ENCODE data around the gene AGXT2. TPM values are rescaled to one million over a fixed set of nuclear protein-coding genes. Genes with fewer than 3 reads are reported as not detected.

The AGXT2 gene
- total RNA-seq, 2 experiments from 2014 or later, result not detected

DNA sequence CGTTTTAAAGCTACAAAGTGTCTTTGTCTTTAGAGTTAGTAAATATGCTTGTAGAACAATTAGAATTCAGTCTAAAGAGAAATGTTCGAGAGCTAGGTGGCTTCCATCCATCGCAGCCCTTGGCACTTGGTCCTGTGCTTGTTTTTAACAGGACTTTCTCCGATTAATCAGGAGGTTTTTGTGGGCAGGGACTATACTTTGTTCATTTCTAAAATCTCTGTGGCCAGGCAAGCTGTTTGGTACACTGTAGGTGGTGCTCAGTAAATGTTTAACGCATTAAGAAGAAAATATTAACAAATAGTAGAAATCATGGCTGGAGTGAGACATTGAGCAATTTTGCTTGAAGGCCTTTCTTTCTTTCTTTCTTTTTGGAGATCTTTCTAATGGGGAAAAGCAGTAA is 20.8 kb downstream of the AGXT2 start:
- intact Hi-C loops (cut with micrococcal nuclease), result no loop called here
- H3K36me3 Mint-ChIP-seq, result no peaks in the 10 kb centered on the region
- DNase-seq, result no peak
- H3K9me3 Mint-ChIP-seq, result no peaks in the 10 kb centered on the region
- no peaks in the 10 kb centered on the region for H3K4me1 Mint-ChIP-seq (ENCODE audit: low read depth)
- H3K27ac Mint-ChIP-seq, result no peak overlapping the region
- ChIA-PET CTCF (no interaction called here), POLR2A (no interaction called here)
- peaks cover 12% of the 10 kb centered on the region for H3K27me3 Mint-ChIP-seq
- H3K4me3 Mint-ChIP-seq, result no peak overlapping the region

DNA sequence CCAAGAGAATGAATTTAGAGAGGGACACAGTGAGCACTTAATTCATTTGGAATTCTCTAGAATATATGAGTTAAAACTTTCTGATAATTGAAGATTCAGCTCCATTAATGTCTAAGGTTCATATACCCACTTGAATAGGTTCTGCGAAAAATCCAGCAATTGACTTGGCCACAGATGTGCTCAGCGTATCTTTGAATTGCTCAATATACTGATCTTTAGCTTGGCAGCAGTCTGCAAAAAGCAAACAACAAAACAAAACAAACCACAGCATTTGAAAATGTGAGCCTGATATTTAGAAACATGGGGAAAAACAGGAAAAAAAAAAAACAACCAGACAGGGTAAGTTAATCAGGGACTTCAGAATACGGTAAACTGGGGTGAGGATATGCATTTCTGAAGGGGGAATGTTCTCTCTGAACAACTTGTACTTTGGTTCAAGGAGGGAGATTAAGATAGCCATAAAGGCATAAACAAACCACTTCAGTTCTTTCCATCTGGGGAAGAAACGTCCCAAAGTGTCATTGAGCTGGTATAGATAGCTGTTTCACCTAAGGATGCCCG is 21.4 kb downstream of the AGXT2 start:
- H3K36me3 Mint-ChIP-seq, result no peaks in the 10 kb centered on the region
- POLR2A ChIA-PET, result no interaction called here

DNA sequence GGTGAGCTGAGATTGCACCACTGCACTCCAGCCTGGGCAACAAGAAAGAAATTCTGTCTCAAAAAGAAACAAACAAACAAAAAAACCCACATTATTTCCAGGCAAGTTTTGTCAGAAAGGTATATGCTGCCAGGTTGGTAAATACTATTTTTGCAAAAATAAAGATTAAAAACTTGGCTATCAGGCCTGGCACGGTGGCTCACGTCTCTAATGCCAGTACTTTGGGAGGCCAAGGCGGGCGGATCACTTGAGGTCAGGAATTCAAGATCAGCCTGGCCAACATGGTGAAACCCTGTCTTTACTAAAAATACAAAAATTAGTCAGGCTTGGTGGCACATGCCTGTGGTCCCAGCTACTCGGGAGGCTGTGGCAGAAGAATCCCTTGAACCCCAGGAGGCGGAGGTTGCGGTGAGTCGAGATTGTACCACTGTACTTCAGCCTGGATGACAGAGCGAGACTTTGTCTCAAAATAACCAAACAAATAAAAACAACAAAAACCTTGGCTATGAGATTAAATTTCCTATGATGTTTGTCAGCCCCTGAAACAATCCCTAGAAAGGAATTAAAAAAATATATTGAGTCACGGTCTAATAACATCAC is 22.7 kb downstream of the AGXT2 start:
- ChIA-PET POLR2A (no interaction called here), CTCF (no interaction called here)
- Mint-ChIP-seq H3K4me3 (no peak overlapping the region), H3K27me3 (peaks cover 5% of the 10 kb centered on the region), H3K4me1 (ENCODE audit: low read depth) (no peaks in the 10 kb centered on the region), H3K9me3 (no peaks in the 10 kb centered on the region), H3K36me3 (no peaks in the 10 kb centered on the region), H3K27ac (no peak overlapping the region)
- intact Hi-C loops (cut with micrococcal nuclease), result no loop called here
- DNase-seq, result no peak

More for the DNA sequence above, 21.4 kb downstream of the AGXT2 start:
- DNase-seq, result no peak
- intact Hi-C loops (cut with micrococcal nuclease), result no loop called here
- no peak overlapping the region for H3K27ac Mint-ChIP-seq
- CTCF ChIA-PET, result no interaction called here
- H3K27me3 Mint-ChIP-seq, result peaks cover 12% of the 10 kb centered on the region
- no peak overlapping the region for H3K4me3 Mint-ChIP-seq
- H3K9me3 Mint-ChIP-seq, result no peaks in the 10 kb centered on the region
- no peaks in the 10 kb centered on the region for H3K4me1 Mint-ChIP-seq (ENCODE audit: low read depth)

DNA sequence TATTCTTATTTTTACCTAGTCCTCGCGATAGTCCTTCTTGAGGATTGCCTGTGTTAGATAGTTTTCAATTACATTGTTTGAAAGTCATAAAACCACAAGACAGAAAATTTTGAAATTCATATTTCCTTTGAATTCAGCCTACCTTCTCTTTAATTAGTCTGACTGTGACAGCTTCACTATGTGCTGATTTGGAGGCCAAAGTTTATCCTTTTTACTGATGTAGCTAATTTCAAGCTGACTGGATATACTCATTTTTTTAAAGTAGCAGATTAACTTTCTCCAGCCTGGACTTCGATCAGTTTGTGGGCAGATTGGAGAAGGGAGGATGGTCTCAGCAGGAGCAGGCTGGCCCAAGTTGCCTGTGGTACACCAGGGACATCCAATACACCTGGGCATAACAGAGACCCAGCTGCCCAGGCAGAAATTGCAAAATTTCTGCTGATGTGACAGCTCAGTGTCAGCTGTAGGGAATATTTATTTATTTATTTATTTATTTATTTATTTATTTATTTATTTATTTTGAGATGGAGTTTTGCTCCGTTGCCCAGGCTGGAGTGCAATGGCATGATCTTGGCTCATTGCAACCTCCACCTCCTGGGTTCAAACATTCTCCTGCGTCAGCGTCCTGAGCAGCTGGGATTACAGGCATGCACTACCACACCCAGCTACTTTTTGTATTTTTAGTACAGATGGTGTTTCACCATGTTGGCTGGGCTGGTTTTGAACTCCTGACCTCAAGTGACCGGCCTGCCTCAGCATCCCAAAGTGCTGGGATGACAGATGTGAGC is 24.2 kb downstream of the AGXT2 start:
- Mint-ChIP-seq H3K27ac (no peak overlapping the region), H3K36me3 (no peaks in the 10 kb centered on the region), H3K4me1 (ENCODE audit: low read depth) (no peaks in the 10 kb centered on the region), H3K9me3 (no peaks in the 10 kb centered on the region), H3K27me3 (peaks cover 2% of the 10 kb centered on the region), H3K4me3 (no peak overlapping the region)
- ChIA-PET POLR2A (interaction anchor here (0.7 kb wide), 1 partner anchor 201 kb away, joined by 3 read pairs; no protein-coding TSS in a partner anchor), CTCF (interaction anchor here (1.8 kb wide), 1 partner anchor 20 kb away, joined by 6 read pairs; no protein-coding TSS in a partner anchor)
- DNase-seq, result no peak
- intact Hi-C loops (cut with micrococcal nuclease), result no loop called here

DNA sequence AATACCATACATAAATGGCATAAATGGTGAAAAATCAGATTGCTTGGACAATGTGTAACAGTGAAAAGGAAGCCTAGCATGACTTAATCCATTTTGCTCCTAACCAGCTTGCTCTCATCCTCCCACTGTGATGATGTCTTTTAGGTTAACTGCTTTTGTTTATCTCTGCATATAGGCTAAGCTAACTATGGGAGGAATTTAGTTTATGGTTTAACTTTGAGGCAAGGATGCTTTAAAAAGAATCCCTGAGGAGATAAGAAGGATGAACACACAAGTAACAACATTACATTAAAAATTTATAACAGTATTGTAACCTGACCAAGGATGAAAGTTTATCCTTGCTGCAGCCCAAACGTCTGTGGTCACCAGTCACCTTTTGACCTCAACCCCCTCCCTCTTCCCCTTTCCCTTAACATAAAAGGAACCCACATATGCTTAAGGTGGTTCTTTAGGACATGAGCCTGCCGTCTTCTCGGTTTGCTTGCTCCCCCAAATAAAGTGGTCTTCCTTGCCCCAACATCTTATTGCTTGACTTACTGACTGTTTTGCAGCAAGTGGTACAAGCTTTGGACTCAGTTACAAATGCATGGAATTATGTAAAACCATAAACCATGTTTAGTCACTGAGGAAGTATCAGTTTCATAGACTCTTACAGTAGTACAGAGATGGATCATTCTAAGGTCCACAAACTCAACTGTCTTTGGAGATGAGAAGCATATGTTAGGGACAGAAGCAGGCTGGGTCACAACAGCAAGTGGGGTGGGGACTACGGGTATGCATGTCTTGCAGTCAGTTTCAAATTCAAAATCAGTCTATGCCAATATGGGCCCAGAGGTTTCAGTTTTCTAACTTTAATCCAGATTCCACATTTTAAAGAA is 31.3 kb downstream of the AGXT2 start:
- DNase-seq, result no peak
- no peak overlapping the region for H3K27ac Mint-ChIP-seq
- peaks cover 16% of the 10 kb centered on the region for H3K27me3 Mint-ChIP-seq
- no peaks in the 10 kb centered on the region for H3K36me3 Mint-ChIP-seq
- intact Hi-C loops (cut with micrococcal nuclease), result loop anchor here (5.0 kb wide), 1 partner anchor 116 kb away; no protein-coding TSS in a partner anchor
- ChIA-PET CTCF (interaction anchor here (0.9 kb wide), 1 partner anchor 13 kb away, joined by 4 read pairs; no protein-coding TSS in a partner anchor), POLR2A (interaction anchor here (0.6 kb wide), 1 partner anchor 74 kb away, joined by 3 read pairs; no protein-coding TSS in a partner anchor)
- H3K9me3 Mint-ChIP-seq, result no peaks in the 10 kb centered on the region
- H3K4me3 Mint-ChIP-seq, result no peak overlapping the region
- H3K4me1 Mint-ChIP-seq (ENCODE audit: low read depth), result no peaks in the 10 kb centered on the region

DNA sequence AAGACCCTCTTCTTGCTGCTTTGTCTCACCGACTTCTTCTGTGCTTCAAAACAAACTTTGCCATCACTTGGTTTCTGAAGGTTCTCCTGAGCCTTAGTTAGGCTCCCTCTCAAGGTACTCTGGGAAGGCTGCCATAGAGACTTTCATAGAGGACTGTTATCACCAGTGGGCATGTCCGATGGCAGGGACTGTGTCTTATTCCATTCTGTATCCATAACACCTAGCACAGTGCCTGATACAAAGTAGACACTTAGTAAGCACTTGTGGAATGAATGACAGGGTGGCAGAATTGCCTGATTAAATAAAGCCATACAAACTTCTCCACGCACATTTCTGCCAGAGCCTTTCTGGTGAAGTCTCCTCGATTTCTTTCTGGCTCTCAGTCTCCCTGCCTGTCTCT is 32.7 kb downstream of the AGXT2 start:
- intact Hi-C loops (cut with micrococcal nuclease), result loop anchor here (5.0 kb wide), 1 partner anchor 117 kb away; no protein-coding TSS in a partner anchor
- Mint-ChIP-seq H3K4me1 (ENCODE audit: low read depth) (no peaks in the 10 kb centered on the region), H3K36me3 (no peaks in the 10 kb centered on the region), H3K9me3 (no peaks in the 10 kb centered on the region), H3K27me3 (peaks cover 17% of the 10 kb centered on the region), H3K27ac (no peak overlapping the region), H3K4me3 (no peak overlapping the region)
- POLR2A ChIA-PET, result no interaction called here
- no peak for DNase-seq
- CTCF ChIA-PET, result interaction anchor here (1.3 kb wide), 1 partner anchor 12 kb away, joined by 5 read pairs; no protein-coding TSS in a partner anchor

DNA sequence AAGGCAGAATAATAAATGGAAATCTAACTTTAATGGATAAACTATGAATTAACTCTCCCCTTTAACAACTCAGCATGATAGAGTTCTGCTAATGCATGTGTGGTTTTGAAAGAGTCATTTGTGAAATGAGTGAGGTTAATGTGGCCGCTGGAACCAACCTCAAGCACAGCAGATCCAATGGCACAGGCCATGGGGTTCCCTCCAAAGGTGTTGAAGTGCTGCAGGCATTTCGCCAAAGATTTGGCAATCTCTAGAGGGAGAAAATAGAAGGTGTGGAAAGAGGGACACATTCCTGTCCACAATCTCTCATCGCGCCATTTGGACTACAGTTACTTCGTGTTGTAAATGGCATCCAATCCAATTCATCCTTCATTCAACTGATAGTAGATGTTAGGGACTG is 35.0 kb downstream of the AGXT2 start:
- H3K27me3 Mint-ChIP-seq, result peaks cover 24% of the 10 kb centered on the region
- no peak for DNase-seq
- ChIA-PET POLR2A (no interaction called here), CTCF (no interaction called here)
- no peaks in the 10 kb centered on the region for H3K36me3 Mint-ChIP-seq
- no peak overlapping the region for H3K4me3 Mint-ChIP-seq
- H3K9me3 Mint-ChIP-seq, result no peaks in the 10 kb centered on the region
- H3K27ac Mint-ChIP-seq, result no peak overlapping the region
- H3K4me1 Mint-ChIP-seq (ENCODE audit: low read depth), result no peaks in the 10 kb centered on the region
- intact Hi-C loops (cut with micrococcal nuclease), result no loop called here

DNA sequence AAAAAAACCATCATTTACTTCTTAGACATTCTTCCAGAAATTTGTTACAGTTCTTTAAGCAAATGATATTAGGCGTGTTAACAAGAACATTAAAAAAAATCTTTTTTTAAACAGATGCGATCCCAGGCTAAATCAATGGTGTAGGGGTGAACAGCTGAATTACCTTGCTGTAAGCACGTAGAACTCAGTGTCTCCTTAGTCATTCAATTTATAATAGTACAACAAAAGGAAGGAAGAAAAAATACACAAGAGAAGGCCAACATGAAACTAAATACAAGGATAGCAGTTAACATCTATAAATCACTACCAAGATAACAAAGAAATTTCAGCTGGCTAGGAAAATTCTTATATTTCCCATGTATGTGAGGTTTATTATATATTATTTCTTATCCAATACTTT is 35.4 kb downstream of the AGXT2 start:
- no peak for DNase-seq
- Mint-ChIP-seq H3K4me3 (no peak overlapping the region), H3K36me3 (no peaks in the 10 kb centered on the region), H3K9me3 (no peaks in the 10 kb centered on the region), H3K27ac (no peak overlapping the region), H3K27me3 (peaks cover 23% of the 10 kb centered on the region), H3K4me1 (ENCODE audit: low read depth) (no peaks in the 10 kb centered on the region)
- intact Hi-C loops (cut with micrococcal nuclease), result no loop called here
- POLR2A ChIA-PET, result no interaction called here
- CTCF ChIA-PET, result interaction anchor here (1.0 kb wide), 1 partner anchor 9 kb away, joined by 7 read pairs; no protein-coding TSS in a partner anchor

DNA sequence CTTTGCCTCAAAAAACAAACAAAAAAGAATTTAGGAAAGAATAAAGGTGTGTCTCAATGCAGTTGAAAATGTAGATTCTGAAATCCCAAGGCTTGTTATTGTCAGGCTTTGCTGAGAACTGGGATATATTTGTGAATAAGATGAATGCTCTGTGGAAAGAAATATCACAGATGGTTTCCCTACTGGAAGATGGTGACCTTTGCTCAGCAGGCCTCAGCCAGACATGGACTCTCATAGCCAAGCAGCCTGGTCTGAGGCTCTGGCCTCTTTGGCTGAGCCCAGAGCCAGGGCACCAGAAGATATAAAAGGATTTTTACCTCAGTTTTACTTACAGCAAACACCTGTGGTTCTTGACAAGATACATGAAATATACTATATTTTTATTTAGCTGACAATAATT is 37.1 kb downstream of the AGXT2 start:
- Mint-ChIP-seq H3K4me1 (ENCODE audit: low read depth) (no peaks in the 10 kb centered on the region), H3K36me3 (no peaks in the 10 kb centered on the region), H3K4me3 (no peak overlapping the region), H3K9me3 (no peaks in the 10 kb centered on the region), H3K27me3 (peaks cover 22% of the 10 kb centered on the region), H3K27ac (no peak overlapping the region)
- ChIA-PET CTCF (no interaction called here), POLR2A (no interaction called here)
- DNase-seq, result no peak
- intact Hi-C loops (cut with micrococcal nuclease), result no loop called here

DNA sequence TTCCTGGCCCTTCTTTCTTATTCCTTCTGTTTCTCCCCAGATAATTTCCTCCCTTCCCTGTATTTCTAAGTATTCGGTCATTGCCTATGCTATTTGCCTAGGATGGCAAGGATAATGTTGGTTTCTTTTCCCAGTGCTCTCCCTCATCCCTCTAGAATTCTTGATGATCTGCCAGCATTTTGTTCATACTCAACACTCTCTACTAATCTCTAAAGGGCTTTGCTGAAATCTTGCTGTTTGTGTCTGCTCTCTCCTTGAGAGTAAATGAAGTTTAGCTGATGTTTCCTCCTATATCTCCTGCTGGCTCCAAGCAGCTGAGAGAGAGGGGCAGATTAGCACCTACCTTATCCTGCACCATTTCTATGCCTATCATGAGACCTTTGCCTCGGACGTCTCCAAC is 38.1 kb downstream of the AGXT2 start:
- CTCF ChIA-PET, result no interaction called here
- intact Hi-C loops (cut with micrococcal nuclease), result no loop called here

DNA sequence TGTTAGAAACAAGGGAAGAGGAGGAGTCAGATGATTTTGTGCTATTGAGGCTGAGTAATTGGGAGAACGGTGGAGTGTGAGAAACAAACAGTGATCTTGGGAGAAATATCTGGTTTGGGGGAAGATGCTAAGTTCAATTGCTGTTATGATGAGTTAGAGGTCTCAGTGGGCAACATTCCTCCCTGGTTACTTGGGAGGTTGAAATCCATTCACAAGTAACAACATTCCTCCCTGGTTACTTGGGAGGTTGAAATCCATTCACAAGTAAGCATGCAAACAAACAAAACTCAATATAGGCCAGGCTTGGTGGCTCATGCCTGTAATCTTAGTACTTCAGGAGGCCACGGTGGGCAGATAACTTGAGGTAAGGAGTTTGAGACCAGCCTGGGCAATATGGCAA is 38.7 kb downstream of the AGXT2 start:
- ChIA-PET POLR2A (no interaction called here), CTCF (no interaction called here)
- no peak for DNase-seq
- no peaks in the 10 kb centered on the region for H3K4me1 Mint-ChIP-seq (ENCODE audit: low read depth)
- H3K36me3 Mint-ChIP-seq, result no peaks in the 10 kb centered on the region
- no peaks in the 10 kb centered on the region for H3K9me3 Mint-ChIP-seq
- peaks cover 26% of the 10 kb centered on the region for H3K27me3 Mint-ChIP-seq
- no peak overlapping the region for H3K27ac Mint-ChIP-seq
- intact Hi-C loops (cut with micrococcal nuclease), result no loop called here
- H3K4me3 Mint-ChIP-seq, result no peak overlapping the region

More for the DNA sequence above, 38.1 kb downstream of the AGXT2 start:
- POLR2A ChIA-PET, result no interaction called here
- no peaks in the 10 kb centered on the region for H3K4me1 Mint-ChIP-seq (ENCODE audit: low read depth)
- peaks cover 23% of the 10 kb centered on the region for H3K27me3 Mint-ChIP-seq
- H3K4me3 Mint-ChIP-seq, result no peak overlapping the region
- H3K27ac Mint-ChIP-seq, result no peak overlapping the region
- H3K9me3 Mint-ChIP-seq, result no peaks in the 10 kb centered on the region
- DNase-seq, result no peak
- H3K36me3 Mint-ChIP-seq, result no peaks in the 10 kb centered on the region

DNA sequence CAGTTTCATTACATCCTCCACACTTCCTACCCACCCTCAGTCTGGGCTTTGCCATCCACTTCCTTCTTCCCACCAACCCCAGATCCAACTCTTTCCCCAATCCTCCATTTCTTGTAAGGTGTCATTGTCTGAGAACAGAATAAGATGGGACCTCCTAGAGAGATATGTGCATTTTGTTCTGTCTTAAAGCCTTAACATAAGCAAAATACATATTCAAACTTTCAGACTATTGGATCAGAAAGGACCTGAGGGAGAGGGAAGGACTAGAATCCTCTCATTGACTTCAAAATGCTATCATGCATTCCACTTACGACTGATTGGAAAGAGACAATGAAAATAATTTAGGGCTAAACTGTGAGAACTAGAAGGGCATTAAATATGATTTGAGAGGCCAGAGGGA is 43.0 kb downstream of the AGXT2 start:
- DNase-seq, result no peak
- H3K27me3 Mint-ChIP-seq, result peaks cover 34% of the 10 kb centered on the region
- H3K27ac Mint-ChIP-seq, result no peak overlapping the region
- intact Hi-C loops (cut with micrococcal nuclease), result no loop called here
- no peaks in the 10 kb centered on the region for H3K4me1 Mint-ChIP-seq (ENCODE audit: low read depth)
- no peaks in the 10 kb centered on the region for H3K9me3 Mint-ChIP-seq
- no peaks in the 10 kb centered on the region for H3K36me3 Mint-ChIP-seq
- ChIA-PET POLR2A (no interaction called here), CTCF (interaction anchor here (0.6 to 4.5 kb wide), 4 partner anchors 45 to 486 kb away, joined by 3 to 52 read pairs (median 4); no protein-coding TSS in a partner anchor)
- no peak overlapping the region for H3K4me3 Mint-ChIP-seq
